OCI-LY1 (cell line): ENCODE results near the gene FN1.

ENCODE experiments used
- H2AFZ ChIP-seq: fragments of 200-600 bp; sonication (generic), shearing (Covaris generic); 2 replicates; pipeline ENCODE4 v1.6.0; 2014; ENCODE audit warnings: antibody characterized with exemption, mild to moderate bottlenecking, low read length
- H3F3A ChIP-seq: fragments of 200-600 bp; sonication (generic), shearing (Covaris generic); 2 replicates; pipeline ENCODE4 v1.6.0; 2014; ENCODE audit warnings: mild to moderate bottlenecking, antibody characterized with exemption, low read length, moderate library complexity; ENCODE audit not compliant: insufficient read depth
- H3K27ac ChIP-seq: fragments of 200-600 bp; sonication (generic); 2 replicates; pipeline ENCODE4 v1.5.1; 2014; ENCODE audit warnings: low read length, mixed run types, mild to moderate bottlenecking, low read depth; ENCODE audit not compliant: poor library complexity, severe bottlenecking
- H3K27me3 ChIP-seq: fragments of 200-600 bp; sonication (generic); 2 replicates; pipeline ENCODE4 v1.6.0; 2014; ENCODE audit warnings: antibody characterized with exemption, mild to moderate bottlenecking, low read length, moderate library complexity; ENCODE audit not compliant: insufficient read depth
- H3K36me3 ChIP-seq: fragments of 200-600 bp; sonication (generic); 2 replicates; pipeline ENCODE4 v1.6.1; 2014; ENCODE audit warnings: mild to moderate bottlenecking, antibody characterized with exemption, low read length, moderate library complexity, mixed read lengths; ENCODE audit not compliant: insufficient read depth
- H3K4me1 ChIP-seq: fragments of 200-600 bp; sonication (generic); 2 replicates; pipeline ENCODE4 v1.5.1; 2014; ENCODE audit warnings: mild to moderate bottlenecking, low read length, moderate library complexity; ENCODE audit not compliant: insufficient read depth, severe bottlenecking
- H3K4me2 ChIP-seq: fragments of 200-600 bp; sonication (generic), shearing (Covaris generic); 2 replicates; pipeline ENCODE4 v1.6.1; 2014; ENCODE audit warnings: low read length
- H3K4me3 ChIP-seq: fragments of 200-600 bp; sonication (generic); 2 replicates; pipeline ENCODE4 v1.5.1; 2014; ENCODE audit warnings: low read length, low read depth, mild to moderate bottlenecking, mixed read lengths; ENCODE audit not compliant: poor library complexity, severe bottlenecking
- H3K79me2 ChIP-seq: fragments of 200-600 bp; shearing (Covaris generic); 2 replicates; pipeline ENCODE4 v1.6.1; 2016; ENCODE audit warnings: mixed run types, low read length, mixed read lengths; ENCODE audit not compliant: insufficient read depth
- H3K9ac ChIP-seq: fragments of 200-600 bp; sonication (generic), shearing (Covaris generic); 2 replicates; pipeline ENCODE4 v1.6.1; 2014; ENCODE audit warnings: mild to moderate bottlenecking, low read length, mixed read lengths
- H3K9me2 ChIP-seq: fragments of 200-600 bp; sonication (generic), shearing (Covaris generic); 2 replicates; pipeline ENCODE4 v1.6.1; 2014; ENCODE audit warnings: low read depth, mild to moderate bottlenecking, low read length, mixed read lengths
- H3K9me3 ChIP-seq: fragments of 200-600 bp; shearing (Covaris generic); 2 replicates; pipeline ENCODE4 v1.6.1; 2014; ENCODE audit warnings: low read length, mixed read lengths
- H4K20me1 ChIP-seq: fragments of 200-600 bp; sonication (generic), shearing (Covaris generic); 2 replicates; pipeline ENCODE4 v1.6.0; 2016; ENCODE audit warnings: mild to moderate bottlenecking, low read length; ENCODE audit not compliant: insufficient read depth
- CTCF ChIP-seq: fragments of 200-600 bp; sonication (generic), shearing (Covaris generic); IDR thresholded peaks from 2 replicates; pipeline ENCODE4 v1.5.1; 2017; ENCODE audit warnings: mild to moderate bottlenecking, antibody characterized with exemption, low read length, moderate library complexity, mixed read lengths
- EZH2 ChIP-seq: fragments of 200-600 bp; sonication (generic), shearing (Covaris generic); IDR thresholded peaks from 2 replicates; pipeline ENCODE4 v1.8.0; 2017; ENCODE audit warnings: borderline replicate concordance, mixed run types, mild to moderate bottlenecking, antibody characterized with exemption, low read length, moderate library complexity, mixed read lengths

The FN1 gene

DNA sequence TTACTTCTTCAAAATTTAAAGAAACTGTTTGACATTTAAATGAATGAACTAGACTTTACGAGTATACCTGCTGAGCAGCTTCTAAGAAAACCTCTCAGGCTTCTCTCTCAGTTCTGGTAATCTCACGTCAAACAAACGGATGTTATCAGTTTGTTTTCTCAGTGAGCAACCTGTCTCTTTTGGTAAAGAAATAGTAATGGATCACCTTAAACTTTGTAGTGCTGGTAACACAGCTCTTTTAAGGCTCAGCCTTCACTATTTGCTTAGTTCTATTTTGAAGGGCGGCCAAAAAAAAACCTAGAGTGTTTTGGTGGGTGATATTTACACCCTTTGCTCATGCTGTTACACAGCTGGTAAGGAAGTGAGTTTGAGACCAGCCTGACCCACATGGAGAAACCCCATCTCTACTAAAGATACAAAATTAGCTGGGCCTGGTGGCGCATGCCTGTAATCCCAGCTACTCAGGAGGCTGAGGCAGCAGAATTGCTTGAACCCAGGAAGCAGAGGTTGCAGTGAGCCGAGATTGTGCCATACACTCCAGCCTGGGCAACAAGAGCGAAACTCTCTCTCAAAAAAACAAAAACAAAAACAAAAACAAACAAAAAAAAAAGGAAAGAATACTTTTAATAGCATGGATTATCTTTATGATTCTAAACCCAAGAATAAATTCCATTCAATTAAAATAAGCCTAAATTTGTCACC, 15.9 kb downstream of the FN1 start:
- no peaks in the 10 kb centered on the region; the same call in 1 of the 2 replicates for H3K27me3 ChIP-seq
- H3K9me2 ChIP-seq = no peaks in the 10 kb centered on the region
- TF ChIP-seq EZH2 (no peak), CTCF (no peak)
- H3K4me3 ChIP-seq = no peak overlapping the region
- H4K20me1 ChIP-seq = no peaks in the 10 kb centered on the region
- no peak overlapping the region for H3K27ac ChIP-seq
- H3K4me1 ChIP-seq = no peaks in the 10 kb centered on the region
- H3K4me2 ChIP-seq = no peak overlapping the region
- no peak overlapping the region for H2AFZ ChIP-seq
- H3K79me2 ChIP-seq = no peaks in the 10 kb centered on the region
- no peak overlapping the region for H3K9ac ChIP-seq
- no peaks in the 10 kb centered on the region for H3F3A ChIP-seq
- H3K36me3 ChIP-seq = no peaks in the 10 kb centered on the region
- no peaks in the 10 kb centered on the region for H3K9me3 ChIP-seq

- no peaks in the 10 kb centered on the region for H3F3A ChIP-seq
- no peaks in the 10 kb centered on the region for H3K9me2 ChIP-seq
- no peak overlapping the region for H3K4me3 ChIP-seq
- TF ChIP-seq CTCF = no peak
- TF ChIP-seq EZH2 = no peak
- H2AFZ ChIP-seq = no peak overlapping the region
- H3K9me3 ChIP-seq = no peaks in the 10 kb centered on the region
- H3K4me2 ChIP-seq = no peak overlapping the region
- no peaks in the 10 kb centered on the region; the same call in 1 of the 2 replicates for H3K27me3 ChIP-seq
- no peak overlapping the region for H3K9ac ChIP-seq
- no peaks in the 10 kb centered on the region for H3K36me3 ChIP-seq
- H3K27ac ChIP-seq = no peak overlapping the region
- no peaks in the 10 kb centered on the region for H3K79me2 ChIP-seq
- H3K4me1 ChIP-seq = no peaks in the 10 kb centered on the region
- no peaks in the 10 kb centered on the region for H4K20me1 ChIP-seq
Measured at GRCh38 chr2:215419113-215419512, 16.8 kb downstream of the FN1 start.

DNA sequence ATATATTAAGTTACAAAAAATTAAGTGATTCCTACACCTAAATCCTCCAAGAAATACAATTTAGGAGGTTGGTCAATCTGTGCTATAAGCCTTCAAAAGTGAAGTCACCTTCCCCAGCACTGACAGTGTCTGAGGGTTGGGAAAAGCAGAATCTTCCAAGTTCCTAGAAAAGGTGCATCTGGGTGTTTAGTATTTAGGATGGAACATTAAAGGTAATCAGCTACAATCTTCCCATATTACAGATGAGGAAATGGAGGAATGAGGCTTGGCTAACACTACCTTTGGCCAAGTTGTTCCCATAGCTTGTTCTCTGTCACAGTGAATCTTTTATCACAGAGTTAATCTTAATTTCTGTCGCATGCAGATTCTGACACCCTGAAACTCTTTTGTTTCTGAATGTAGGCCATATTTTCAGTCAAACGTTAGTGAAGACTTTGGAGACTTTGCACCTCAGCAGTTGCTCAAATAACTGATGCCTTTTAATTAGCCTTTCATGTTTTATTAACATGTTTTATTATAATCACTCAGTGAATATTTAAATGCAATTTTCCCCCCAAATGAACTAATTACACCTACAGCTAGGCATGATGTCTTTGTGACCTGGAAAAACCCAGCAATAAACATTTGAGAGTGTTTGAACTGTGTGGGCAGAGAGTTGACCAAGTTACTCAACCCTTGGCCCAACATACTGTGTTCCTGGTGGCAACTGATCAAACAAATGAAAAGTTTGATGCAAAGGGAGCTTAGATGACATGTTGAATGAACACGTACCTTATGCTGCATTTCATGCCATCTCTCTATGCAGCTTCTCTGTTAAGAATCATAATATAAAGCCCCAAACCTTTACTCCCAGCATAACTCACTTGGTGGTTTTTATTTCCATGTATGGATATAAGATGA, 17.6 kb downstream of the FN1 start:
- TF ChIP-seq EZH2 = no peak
- no peak for TF ChIP-seq CTCF
- Histone ChIP-seq H3K36me3 (no peaks in the 10 kb centered on the region), H3K27ac (no peak overlapping the region), H3F3A (no peaks in the 10 kb centered on the region), H3K9me3 (no peaks in the 10 kb centered on the region), H3K4me3 (no peak overlapping the region), H3K4me2 (no peak overlapping the region), H3K79me2 (no peaks in the 10 kb centered on the region), H3K27me3 (no peaks in the 10 kb centered on the region; the same call in 1 of the 2 replicates), H3K9ac (no peak overlapping the region), H4K20me1 (no peaks in the 10 kb centered on the region), H2AFZ (no peak overlapping the region), H3K9me2 (no peaks in the 10 kb centered on the region), H3K4me1 (no peaks in the 10 kb centered on the region)
